HG02642 (cell line): ENCODE measurements around the gene SLC16A7.

Experiments used
- ATAC-seq: cut with Tn5 transposase; IDR thresholded peaks from one replicate; pipeline ENCODE4 v1.9.1; 2021; ENCODE audit warnings: mild to moderate bottlenecking; ENCODE audit not compliant: unreplicated experiment, poor library complexity

Gene SLC16A7

GRCh38 chr12:59660148-59660547, 64.3 kb downstream of the SLC16A7 start:
- ATAC-seq = no peak

DNA sequence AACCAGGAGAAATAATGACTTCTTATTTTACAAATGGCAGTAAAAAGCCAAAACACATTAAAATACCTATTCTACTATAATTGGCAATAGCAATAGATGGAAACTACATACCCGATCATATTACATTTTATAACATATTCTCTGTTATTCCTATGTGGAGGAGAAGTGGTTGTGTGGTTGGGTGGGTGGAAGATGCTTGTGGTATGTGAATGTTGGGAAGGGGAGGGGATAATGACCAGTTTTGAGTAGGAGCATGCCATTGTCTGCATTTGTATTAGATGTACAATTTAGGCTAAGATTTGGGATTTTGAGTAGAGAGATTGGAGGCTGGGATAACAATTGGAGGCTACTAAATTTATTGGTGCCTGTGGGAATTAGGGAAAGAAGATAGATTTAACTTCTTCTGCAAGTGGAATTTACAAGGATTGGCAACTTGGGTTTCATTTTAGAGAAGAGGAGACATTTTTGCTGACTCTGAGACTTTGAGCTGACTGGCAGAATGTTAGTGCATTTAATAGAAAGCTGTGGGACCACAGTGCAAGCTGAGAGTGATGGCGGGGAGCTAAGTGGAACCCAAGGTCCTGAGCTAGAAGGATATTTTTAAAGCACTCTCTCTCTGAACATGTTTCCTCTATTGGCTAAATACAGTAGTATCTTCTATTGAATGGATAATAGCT, 65.2 kb downstream of the SLC16A7 start:
- ATAC-seq = no peak

DNA sequence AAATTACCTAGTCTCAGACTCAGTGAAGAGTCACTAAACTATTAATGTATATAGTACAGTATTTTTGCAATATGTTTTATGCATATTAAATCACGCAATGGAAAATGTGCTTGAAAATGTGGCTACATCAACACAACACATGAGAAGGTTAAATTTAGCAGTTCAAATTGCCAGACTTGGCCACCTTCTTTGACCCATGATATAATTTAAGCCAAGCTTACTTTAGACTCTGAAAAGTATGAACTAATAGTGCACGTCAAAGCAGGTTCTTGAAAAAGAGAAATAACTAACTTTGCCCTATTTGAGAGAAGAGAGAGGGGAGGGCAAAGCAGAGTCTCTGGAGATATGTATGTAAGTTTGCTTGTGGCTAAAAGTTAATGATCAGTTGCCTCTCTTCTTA, 68.7 kb downstream of the SLC16A7 start:
- no peak for ATAC-seq

GRCh38 chr12:59665701-59666100, 69.9 kb downstream of the SLC16A7 start:
- ATAC-seq = no peak

DNA sequence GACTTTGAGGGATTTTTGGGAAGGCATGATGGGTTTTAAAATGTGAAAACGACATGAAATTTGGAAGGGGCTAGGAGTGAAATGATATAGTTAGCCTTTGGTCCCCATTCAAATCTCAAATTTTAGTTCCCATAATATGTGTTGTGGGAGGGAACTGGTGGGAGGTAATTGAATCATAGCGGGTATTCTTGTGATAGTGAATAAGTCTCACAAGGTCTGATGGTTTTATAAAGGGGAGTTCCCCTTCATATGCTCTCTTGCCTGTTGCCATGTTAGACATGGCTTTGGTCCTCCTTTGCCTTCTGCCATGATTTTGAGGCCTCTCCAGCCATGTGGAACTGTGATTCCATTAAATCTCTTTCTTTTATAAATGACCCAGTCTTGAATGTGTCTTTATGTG, 72.8 kb downstream of the SLC16A7 start:
- no peak for ATAC-seq

GRCh38 chr12:59672273-59672672, 76.4 kb downstream of the SLC16A7 start:
- no peak for ATAC-seq

DNA sequence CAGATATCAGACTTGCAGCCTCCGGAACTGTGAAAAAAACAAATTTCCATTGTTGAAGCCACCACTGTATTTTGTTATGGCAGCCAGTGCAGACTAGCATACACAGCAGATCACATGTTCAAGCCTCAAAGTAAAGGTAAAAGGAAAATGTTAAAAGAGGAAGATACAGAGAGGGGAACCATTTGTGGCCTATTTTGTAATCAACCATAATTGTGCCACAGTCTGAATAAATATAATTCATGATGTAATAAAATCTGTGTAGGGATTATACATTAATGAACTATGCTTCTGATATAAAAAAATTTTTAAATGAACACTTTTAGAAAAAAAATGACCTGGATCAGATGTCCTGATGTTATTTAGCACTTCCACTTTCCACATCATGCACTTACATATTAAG, 79.6 kb downstream of the SLC16A7 start:
- ATAC-seq = no peak

DNA sequence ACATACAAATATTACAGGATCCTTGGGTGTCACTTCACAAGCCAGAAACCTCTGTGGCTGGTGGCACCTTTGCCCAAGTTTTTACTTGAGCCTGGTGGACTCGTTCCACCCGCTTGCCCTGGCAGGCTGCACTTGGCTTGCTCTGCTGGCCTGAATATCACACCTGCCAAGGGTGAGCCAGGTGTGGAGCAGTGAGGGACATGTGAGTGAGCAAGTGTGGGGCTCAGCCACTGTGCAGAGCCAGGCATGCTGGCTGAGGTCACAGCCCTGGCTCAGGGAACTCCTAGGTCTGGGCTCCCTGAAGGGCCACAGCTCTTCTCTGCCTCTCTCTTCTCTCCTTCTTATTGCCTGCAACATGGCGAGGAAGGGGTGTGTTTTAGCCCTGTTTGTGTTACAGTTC, 82.0 kb downstream of the SLC16A7 start:
- no peak for ATAC-seq

- ATAC-seq = no peak
Observed at GRCh38 chr12:59678759-59679411, 83.1 kb downstream of the SLC16A7 start.

DNA sequence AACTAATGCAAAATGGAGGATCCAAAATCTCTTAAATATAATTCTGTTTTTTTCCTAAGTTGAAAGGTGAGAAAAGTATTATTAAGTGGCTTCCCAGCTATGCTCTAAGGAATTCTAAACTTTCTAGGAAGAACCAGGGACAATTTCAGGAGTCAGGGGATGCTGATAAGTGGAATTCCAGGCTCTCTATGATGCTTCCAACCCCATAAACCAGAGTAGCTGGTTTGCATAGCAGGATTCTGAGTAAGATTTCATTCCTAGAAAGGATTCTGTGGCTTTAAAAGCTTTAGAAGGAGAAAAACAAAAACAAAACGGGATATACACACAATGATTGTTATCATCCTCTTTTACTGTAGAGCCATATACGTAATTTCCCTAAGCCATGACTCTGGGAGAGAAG, 93.9 kb downstream of the SLC16A7 start:
- ATAC-seq = no peak

DNA sequence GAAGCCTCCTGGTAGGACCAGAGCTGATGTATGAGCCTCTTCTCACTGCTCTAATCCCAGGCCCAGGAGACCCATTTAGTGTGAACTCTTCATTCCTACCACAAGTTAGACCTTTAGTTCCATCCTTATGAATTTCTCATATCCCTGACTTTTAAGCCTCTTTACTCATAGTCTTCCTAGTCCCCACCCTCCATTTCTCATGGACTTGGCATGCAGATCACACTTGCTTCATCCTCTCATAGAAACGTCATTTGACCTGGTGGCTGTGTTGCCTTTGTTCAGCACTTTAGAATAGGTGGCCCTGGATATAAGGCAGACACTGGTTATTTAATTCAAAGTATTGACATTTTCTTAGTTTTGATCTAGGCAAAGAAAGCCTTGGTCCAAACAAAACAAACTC, 99.5 kb downstream of the SLC16A7 start:
- ATAC-seq = no peak

GRCh38 chr12:59698600-59698999, 102.8 kb downstream of the SLC16A7 start:
- ATAC-seq = no peak

- no peak for ATAC-seq
Observed at GRCh38 chr12:59699421-59700152, 103.8 kb downstream of the SLC16A7 start.

DNA sequence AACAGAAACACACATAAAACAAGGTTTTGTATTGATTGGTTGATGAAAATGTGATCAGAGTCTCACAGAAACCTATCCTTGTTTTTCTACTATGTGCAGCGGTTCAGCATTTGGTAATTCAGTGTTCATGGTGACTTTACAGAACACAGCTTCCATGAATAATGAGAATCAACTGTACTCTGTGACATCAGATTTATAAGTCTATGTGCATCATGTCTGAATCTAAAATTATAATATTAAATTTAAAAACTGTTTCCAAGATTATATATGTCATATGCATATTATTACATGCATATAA, 104.3 kb downstream of the SLC16A7 start:
- no peak for ATAC-seq

- ATAC-seq = no peak
Observed at GRCh38 chr12:59708064-59708463, 112.2 kb downstream of the SLC16A7 start.

DNA sequence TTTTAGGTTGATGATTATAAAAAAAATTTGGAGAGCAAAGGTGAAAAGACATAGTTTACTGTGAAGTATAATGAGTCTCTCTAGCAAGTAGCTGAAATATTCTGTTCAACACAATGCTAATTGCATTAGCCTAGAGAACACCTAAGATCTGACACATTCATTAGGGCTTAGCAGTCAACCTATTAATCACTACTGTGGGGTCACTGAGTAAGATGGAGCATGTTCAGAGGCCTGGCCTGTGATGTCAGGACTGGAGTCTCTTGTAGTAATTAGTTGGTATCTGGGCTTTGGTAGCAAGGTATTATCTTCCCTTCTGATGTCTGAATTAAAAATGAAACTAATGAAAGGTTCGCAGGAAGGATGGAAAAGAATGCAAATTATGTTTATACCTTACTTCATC, 112.7 kb downstream of the SLC16A7 start:
- ATAC-seq = no peak

GRCh38 chr12:59710004-59710628, 114.3 kb downstream of the SLC16A7 start:
- ATAC-seq = no peak

GRCh38 chr12:59710964-59711363, 115.1 kb downstream of the SLC16A7 start:
- no peak for ATAC-seq

- ATAC-seq = no peak
Observed at GRCh38 chr12:59715434-59715833, 119.6 kb downstream of the SLC16A7 start.

DNA sequence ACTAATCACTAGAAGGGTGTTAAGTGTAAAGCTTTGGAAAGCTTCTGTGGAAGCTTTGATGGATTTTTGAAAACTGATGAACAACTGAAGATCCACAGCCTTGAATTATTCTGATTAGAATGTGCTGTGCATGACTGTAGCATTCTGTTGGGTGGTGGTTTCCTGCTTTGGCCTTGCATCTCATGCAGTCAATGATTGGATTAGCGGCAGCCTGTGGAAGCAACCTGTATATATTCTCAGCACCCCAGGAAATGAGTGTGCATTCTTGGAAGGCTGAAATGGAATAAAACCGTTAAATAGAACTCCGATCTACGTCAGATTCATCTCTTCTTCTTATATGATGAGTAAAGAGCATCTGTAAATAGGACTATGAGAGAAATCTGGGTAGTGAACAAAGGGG, 120.2 kb downstream of the SLC16A7 start:
- ATAC-seq = no peak

- ATAC-seq = no peak
Observed at GRCh38 chr12:59717436-59717835, 121.6 kb downstream of the SLC16A7 start.
